OCI-M2 (cell line): ENCODE measurements around the gene PIAS1.
"Not testable (repeated sequence)": the region's sequence is repeated elsewhere in the genome, so short reads cannot be mapped to it uniquely, and the experiment has no call there.

Experiments used
- DNase-seq: peaks from one replicate; lab custom pipeline; 2025; ENCODE audit not compliant: unreplicated experiment; lab: John Stamatoyannopoulos, UW

The PIAS1 gene

DNA sequence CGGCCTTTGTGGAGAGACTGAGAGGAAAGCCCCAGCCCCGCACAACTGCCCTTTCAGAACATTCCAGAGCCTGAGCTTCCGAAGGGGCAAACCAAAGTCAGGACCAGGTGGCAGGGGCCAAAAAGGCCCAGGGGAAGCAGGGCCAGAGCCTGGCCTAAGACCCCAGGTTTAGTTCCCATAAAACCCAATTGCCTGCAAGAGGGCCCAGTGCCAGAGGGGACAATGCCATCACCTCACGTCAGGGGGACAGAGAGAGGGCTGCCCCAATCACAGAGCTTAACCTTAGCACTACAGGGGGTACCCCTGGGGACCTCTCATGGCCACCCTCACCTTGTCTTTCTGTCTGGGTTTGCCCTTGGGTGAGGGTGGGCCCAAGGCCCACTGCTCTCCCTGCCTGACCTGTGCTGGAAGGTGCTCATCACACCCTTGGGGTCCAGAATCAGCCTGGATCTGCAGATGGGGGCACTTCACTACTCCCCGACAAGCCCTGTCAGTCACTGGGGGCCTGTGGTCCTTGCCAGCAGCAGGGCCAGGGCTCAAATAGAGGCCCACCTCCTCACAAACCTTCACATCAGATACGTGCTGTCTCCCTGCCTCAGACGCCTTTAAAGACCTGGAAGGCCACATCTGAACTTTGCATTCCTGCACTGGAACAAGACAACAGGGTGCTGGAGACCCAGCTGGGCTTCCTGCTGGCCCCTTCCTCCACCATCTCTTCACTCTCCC, 147.2 kb downstream of the PIAS1 start:
- DNase-seq, result no peak

DNA sequence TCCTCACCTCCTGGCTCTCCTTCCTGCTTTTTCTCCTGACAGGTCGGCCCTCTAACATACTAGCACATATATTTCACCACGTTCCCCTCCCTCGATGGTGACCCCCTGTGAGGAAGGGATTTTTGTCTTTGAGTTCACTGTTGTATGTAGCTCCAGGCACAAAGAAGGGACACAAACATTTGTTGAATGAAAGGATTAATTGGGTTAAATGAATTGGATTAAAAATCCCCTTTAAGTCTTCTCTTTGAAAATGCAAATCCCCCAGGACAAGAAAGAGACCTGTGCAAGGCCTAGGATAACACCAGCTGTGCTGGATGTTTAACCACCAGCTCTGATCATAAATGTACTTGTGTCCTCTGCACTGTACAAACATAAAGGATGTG, 147.8 kb downstream of the PIAS1 start:
- DNase-seq, result no peak

DNA sequence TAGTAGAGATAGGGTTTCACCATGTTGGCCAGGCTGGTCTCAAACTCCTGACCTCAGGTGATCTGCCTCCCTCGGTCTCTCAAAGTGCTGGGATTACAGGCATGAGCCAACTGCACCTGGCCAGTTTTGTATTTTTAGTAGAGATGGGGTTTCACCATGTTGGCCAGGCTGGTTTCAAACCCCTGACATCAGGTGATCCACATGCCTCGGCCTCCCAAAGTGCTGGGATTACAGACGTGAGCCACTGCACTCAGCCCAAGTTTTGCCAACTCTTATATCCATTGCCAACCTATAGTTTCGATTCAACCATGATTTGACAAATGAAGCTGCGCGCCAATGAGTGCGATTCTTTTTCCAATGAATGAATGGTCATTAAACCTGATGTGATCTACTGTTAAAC, 148.9 kb downstream of the PIAS1 start:
- not testable (repeated sequence) for DNase-seq

DNA sequence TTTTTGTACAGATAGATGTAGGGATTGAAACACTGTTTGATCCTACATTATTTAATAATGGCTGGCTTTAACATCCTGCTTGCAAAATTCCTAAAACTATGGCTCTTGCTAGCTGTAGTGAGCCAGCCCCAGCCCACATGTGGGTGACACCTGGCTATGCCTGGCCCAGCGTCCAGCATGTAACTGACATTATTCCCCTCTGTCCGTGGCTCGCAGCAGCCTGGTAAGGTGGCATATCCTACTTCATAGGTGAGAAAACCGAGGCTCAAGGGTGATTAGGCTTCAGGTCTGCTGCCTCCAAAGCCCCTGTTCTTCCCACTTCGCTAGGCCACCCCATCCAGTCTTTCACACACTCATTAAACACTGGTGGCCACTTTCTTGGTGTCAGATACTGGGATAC, 149.4 kb downstream of the PIAS1 start:
- no peak for DNase-seq

DNA sequence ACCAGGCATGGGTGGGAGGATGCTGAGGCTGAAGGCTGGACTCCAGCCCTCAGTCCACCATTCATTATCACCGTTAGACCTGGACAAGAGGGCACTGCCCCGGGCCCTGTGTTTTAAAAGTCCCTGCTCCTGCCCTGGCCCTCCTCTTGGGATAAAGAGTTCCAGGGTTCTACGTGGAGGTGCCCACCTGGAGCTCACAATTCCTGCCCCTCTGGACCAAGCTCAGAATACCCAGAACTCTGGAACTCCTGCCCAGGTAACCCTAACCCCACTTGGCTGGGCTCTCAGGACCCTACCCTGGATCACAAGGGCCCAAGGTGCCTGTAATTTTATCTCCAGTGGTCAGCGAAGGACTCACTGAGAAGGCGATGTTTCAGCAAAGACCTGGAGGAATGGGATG, 149.8 kb downstream of the PIAS1 start:
- no peak for DNase-seq

DNA sequence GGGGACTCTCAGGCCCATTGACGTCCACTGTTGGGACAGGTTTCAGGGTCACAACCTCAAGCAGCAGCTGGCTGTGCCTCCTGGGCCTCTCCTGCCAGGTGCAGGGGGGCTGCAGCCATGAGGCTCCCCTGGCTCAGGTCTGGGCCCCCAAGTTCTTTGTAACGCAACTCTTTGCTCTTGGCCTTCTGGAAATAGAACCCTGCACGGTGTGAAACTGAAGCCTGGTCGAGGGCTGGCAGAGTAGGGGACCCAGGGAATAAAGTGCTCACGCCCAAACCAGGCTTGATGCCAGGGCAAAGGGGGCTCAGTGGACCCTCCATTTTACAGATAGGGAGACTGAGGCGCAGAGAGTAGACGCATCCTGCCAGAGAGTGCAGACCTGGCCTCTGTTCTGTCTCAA, 150.2 kb downstream of the PIAS1 start:
- no peak for DNase-seq

DNA sequence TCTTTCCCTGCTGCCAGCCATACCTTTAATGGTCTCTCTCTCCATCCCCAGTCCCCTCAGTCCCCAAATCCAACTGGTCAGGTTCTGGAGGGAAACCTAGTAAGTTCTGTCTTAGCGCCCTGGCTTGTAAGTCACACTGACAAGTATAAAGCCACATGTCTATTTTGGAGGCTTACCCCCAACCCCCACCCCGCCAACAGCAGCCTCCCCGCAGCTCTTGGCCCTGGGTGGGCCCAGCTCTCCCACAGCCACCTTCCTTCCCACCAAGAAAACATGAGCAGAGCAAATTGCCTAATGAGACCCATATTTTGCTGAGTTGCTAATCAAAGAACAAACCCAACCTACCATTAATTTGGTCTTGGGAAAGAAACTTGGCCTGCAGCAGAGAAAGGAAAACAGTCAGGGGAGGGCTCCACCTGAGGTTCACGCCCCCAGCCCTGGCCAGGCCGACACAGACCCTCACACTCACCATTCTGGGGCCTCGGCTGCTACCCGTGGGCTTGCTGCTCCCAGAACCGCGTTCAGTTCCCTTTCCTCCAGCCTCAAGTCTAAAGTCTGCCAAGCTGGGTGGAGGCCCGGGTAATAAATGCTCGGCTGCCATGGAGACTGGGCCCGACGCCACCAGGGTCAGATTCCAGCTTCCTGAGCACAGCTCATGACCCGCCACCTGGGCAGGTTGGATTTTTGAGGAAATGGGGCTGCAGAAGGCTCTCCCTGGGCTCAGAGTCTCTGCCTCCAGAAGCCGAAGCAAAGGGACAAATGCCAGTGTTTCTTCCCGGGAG, 150.9 kb downstream of the PIAS1 start, which contains the start of gene CALML4:
Gene CALML4, minus strand, starts transcription at position 557 of the 782 bp plus-strand sequence. Its CDS starts 85 bp downstream, at position 472.
- no peak for DNase-seq

DNA sequence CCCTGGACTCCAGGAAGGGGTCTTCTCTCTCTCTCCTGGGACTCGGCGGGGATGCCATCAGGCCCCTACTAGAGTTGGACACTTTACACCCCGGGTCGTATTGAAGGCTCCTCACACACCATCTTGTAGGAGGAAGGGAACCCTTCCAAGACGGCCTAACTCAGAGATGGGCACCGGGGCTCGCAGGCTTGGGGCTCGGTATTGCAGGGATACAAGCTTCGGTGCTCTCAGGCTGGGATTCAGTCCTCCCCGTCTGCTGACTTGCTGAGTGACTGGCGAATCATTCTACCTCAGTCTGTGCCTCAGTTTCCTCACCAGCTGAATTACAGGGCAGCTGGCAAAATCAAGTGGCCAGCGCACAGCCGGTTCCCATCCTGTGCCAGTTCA, 151.4 kb downstream of the PIAS1 start:
- DNase-seq, result no peak

DNA sequence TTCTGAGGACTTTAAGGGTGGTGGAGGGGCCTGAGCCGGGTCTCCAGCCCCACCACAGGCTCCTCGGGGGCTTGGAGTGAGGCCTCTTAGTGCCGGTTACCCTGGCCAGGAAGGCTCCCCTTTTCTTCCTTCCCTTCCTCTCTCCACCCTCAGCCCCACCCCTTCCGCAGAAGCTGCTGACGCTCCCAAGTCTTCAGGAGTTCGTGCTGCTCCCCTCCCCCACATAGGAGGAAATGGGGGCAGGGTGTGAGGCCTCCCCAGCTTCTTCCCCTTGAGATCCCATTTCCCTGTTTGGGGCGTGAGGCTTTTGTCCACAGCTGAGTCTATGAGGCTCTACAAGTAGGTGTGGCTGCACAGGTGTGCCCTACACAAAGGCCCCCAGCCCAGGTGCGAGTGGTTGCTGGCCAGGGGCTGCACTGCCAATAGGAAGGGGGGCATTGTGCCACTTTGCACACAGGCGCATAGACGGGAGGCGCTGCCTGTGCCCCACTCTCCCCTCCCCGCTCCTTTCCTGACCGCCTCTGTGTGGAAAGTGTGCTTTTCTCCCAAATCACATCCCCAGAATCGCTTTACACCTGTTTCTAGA, 151.9 kb downstream of the PIAS1 start:
- no peak for DNase-seq

DNA sequence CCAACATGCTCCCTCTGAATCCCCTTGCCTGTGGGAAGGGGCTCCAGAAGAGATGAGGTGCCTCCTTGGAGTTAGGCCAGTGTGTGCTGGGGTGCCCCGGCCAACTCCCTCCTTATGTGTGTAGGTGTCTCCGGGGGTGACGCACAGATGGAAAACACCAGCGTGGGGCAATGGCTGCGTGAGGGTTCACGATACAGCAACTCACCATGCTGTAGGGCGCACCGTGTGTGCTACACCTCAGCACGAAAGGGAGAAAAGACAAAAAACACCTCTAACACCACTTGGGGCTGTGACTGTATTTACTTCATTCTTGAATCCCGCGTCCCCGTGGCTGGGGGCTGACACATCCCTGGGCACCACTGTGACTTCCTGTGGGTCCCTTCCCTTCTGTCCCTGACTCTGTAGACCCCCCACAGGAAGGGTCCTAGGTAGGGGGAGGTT, 152.6 kb downstream of the PIAS1 start:
- no peak for DNase-seq

DNA sequence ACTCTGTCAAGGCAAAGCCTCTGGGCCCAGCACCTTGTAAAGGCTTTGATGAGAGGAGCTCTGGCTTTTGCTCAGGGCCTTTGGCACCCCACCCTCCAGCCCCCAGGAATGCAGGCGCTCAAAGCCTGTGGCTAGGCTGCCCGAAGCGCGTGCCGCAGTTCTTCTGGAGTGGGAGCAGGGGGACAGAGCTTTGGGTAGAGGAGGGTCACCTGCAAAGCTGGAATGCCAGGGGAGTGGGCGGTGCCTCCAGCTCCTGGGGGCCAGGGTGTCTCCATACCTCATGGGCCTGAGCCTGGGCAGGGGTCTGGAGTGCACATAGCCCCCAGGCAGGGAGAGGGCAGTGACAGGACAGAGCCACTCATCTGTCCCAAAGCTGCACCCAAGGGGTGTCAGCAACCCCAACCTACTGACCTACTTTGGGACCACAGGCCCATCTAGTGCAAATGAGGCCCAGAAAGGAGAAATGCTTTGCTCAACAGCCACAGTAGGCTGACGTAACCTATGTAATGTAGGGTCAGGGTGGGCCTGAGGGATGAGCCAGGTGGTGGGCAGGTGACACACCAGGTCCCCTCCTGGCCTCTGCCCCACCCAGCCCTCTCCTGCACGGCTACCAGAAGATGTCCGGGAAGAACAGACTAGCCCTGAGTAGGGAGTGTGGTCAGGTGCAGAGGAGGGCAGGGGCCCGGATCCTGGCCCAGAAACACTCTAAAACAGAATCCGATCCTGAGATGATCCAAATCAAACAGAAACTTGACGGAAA, 153.2 kb downstream of the PIAS1 start:
- DNase-seq, result no peak

DNA sequence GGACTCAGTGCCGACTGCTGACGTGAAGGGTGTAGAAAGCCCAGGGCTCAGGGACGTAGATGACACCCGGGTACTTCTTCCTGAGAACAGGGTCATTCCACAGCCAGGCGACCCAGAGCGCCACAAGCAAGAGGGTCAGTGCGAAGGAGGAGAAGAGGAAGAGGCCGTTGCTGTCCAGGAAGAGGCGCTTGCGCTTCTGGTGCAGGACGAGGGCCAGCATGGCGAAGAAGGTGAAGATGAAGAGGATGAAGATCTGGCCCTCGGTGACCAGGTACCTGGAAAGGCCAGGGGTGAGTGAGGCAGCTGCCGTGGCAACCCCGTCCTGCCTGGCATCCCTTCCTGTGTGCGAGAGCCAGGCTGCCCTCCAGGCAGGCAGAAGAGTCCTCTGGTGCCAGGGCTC, 154.0 kb downstream of the PIAS1 start:
- no peak for DNase-seq

DNA sequence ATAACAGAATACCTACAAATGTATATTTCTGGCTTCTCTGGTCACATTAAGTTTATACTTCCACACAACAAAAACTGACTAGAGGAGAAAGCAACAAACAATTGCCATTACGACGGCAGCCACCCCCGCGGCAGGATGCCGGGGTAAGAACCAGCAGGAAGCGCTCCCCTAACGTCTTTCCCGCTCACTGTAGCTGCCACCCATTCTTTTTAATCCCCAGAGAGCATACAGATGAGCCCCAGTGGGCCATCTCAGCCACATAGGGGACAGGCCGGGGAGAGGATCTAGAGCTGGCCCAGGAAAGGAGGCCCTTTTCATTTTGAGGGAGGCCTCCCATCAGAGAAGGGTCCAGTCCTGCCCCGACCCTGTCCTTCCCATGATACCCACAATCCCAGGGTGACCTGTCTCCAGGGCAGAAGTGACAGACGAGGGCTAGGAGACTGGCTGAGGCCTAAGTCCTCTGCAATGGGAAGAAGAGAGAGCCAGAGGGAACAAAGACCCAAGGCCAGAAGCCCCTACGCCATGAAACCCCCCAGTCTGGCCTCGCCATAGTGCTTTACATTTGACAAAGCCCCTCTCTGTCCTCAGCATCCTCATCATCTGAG, 154.6 kb downstream of the PIAS1 start:
- no peak for DNase-seq

DNA sequence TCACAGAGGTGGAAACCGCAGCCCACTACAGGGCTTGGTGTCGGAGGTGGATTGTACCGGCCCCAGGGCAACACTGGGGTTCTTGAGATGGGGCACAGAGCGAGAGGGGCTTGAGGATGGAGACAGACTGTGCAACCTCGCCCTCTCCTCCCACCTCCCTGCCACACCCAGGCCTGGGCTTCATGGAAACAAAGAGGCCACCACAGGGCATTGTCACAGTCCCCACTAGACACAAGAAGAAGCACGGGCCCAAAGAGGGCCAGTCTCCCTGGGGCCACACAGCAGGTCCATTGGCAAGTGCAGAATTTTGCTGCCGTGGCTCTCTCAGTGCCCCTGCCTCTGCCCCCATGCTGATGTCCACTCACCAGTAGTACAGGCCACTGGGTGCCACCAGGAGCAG, 155.2 kb downstream of the PIAS1 start:
- DNase-seq, result no peak

DNA sequence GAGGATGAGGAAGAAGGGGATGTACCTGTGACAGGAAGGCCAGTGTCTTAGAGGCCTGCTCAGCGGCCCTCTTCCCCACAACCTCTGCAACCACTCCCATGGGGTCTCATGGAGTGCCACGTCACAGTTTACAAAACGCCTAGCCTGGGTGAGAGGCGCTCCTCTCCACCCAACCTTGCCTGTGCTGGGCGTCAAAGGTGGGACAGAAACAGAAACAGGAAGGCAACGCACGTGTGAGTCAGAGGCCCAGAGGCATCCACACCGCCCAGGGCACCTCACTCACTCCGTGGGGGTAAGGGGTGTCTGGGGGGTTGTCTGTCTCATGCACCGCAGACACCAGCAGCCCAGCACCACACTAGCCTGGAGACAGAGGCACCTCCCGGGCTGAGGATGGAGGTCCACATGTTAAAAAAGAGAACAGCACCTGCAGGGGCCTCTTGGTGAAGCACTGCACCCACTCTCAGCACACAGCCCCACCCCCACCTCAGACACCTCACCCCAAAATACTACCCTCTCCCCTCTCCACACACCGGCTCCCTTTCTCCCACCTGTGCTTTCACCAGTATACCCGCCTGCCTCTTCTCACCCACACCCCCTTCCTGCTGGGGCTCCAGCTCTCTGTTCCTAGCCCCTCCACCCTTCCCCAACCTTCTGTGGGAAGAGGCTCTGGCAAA, 155.8 kb downstream of the PIAS1 start:
- DNase-seq, result no peak

DNA sequence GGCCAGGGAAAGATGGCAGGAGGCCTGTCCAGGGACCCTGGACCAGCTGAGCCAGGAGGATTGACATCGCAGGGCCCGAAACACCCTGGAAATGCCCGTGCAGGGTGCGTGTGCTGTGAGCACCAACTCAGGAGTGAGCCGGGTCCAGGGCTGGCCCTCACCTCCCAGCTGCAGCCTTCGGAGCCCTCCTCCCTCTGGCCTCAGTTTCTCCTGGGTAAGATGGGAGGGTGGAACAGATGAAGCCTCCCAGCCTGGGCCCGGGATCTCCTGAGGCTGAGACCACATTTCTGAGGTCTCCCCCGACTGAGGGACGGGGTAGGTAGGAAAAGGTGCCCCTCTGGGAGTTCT, 156.3 kb downstream of the PIAS1 start:
- DNase-seq, result no peak

DNA sequence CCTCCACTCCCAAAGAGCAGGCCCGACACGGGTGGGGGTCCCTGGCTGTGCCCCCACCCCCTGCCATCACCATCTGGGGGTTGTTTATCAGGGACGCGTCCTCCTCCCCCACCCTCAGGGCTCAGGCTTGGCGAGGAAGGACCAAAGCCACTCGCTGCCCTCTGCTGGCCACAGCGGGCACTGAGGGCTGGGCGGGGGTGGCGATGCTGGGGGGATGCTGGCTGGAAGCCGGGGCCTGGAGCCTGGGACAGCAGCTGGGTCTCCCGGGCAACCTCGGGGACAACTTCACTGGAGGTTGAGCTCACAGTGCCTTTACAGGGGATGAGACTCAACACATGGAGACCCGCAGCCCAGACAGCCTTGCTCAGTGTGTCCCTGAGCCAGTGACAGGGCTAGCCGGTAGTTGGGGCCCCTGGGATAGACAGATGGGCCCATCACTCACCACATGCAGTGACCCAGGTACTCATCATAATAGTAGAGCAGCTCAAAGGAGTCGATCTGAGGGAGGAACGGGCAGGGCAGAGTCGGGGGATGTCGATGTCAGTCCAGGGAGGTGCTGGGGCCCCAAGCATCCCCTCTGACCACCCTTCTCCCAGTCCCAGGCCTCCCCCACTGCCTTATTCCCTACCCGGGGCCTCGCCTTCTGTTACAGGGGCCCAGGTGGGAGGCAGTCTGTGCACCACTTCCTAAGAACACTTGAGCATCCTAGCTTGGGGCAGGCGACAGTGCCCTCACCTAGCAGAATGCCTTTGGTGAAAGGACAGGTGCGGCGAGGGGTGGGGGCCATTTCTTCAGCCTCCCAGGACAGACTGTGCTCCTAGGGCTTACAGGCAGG, 156.9 kb downstream of the PIAS1 start:
- no peak for DNase-seq

DNA sequence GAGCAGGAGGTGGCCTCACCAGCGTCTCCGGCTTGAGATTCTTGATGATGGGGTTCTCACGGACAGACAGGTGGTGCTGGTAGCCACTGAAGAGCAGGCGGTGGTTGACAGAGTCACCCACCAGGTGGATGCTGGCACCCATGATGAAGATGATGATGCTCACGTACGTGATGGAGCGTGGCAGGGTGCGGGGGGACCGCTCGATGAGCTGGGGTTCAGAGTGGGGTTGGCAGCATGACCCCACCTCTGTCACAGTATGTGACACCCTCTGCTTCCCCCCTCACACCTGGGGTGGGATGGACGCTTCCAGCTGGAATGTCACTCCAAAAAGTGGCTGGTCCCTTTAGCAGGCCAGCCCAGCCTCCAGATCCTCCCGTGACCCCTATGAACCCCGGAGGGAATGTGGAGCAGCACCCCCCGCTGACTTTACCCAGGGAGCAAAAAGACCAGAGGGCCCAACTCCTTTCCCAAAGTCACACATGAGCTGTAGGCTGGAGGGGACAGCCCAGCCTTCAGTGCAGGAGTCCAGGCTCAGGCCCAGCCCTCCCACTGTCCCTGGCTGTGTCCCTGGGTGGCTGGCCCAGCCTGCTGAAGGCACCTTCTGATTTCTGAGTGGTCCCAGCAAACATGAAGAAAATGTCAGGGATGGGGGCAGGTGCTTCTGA, 157.7 kb downstream of the PIAS1 start:
- no peak for DNase-seq

DNA sequence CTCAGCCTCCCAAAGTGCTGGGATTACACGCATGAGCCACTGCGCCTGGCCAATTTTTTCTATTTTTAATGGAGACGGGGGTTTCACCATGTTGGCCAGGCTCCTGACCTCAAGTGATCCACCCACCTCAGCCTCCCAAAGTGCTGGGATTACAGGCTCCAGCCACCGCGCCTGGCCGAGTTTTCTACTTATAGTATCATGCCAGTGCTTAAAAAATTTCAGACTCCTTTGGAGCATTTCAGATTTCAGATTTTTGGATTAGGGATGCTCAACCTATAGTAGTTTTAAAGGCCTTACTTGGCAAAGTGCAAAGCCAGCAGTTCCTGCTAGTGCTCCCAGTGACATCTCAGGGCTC, 159.4 kb downstream of the PIAS1 start:
- not testable (repeated sequence) for DNase-seq
